Type B pancreatic cell (in vitro differentiated cells): ENCODE measurements around the gene CKS1B. TPM values are rescaled to one million over a fixed set of nuclear protein-coding genes. Genes with fewer than 3 reads are reported as not detected.

ENCODE experiments used
- DNase-seq: peaks from one replicate; pipeline ENCODE4 v3.0.0; 2021; ENCODE audit warnings: mixed read lengths; ENCODE audit not compliant: unreplicated experiment; ENCODE audit errors: extremely low spot score
- H3K27ac Mint-ChIP-seq: 2 replicates; pipeline ENCODE4 v1.8.0; 2021; ENCODE audit warnings: mild to moderate bottlenecking, mixed read lengths
- H3K27me3 Mint-ChIP-seq: 2 replicates; pipeline ENCODE4 v1.8.0; 2021; ENCODE audit warnings: mixed read lengths
- H3K36me3 Mint-ChIP-seq: 2 replicates; pipeline ENCODE4 v1.8.0; 2021; ENCODE audit warnings: mixed read lengths
- H3K4me1 Mint-ChIP-seq: one replicate; pipeline ENCODE4 v1.8.0; 2021; ENCODE audit warnings: mixed read lengths; ENCODE audit not compliant: unreplicated experiment
- H3K4me3 Mint-ChIP-seq: 2 replicates; pipeline ENCODE4 v1.8.0; 2021; ENCODE audit warnings: mild to moderate bottlenecking, mixed read lengths
- H3K9me3 Mint-ChIP-seq: 2 replicates; pipeline ENCODE4 v1.8.0; 2021; ENCODE audit warnings: mixed read lengths
- CTCF ChIP-seq: fragments of 200-600 bp; sonication (generic); conservative IDR thresholded peaks from 2 replicates; pipeline ENCODE4 v1.5.0; 2021; ENCODE audit warnings: antibody characterized with exemption, mild to moderate bottlenecking
- total RNA-seq: library from RNA; stranded (reverse); gene quantifications from 2 replicates; pipeline ENCODE4 v1.2.1, GENCODE V29; 2021; ENCODE audit warnings: low replicate concordance

CKS1B gene
- total RNA-seq, 1 donor from 2014 or later = 119 TPM

DNA sequence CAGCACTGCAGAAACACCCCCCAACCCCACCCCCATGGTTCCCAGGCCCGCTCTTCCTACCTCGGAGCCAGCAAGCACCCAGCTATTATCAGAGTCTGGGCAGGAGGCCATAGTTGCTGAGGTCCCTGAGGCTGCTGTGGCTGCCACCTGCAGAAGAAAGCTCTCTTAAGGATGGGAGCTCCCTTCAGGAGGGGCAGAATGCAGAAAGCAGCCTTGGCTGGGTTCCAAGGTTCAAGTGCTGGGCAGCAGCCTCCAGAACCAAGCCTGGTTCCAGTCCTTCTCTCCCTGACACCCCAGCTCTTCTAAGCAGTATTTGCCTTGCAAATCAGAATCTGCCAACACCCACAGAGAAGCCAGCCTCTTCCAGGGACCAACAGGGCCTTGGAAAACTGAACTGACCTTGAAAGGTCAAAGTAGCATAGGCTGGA is 20.9 kb upstream of the CKS1B start:
- H3K4me3 Mint-ChIP-seq = no peak overlapping the region
- H3K27ac Mint-ChIP-seq = peak overlapping the region; percentile 56
- H3K27me3 Mint-ChIP-seq = no peaks in the 10 kb centered on the region
- DNase-seq = no peak
- H3K36me3 Mint-ChIP-seq = peaks cover 9% of the 10 kb centered on the region
- no peak for TF ChIP-seq CTCF
- H3K9me3 Mint-ChIP-seq = no peaks in the 10 kb centered on the region
- peaks cover 53% of the 10 kb centered on the region for H3K4me1 Mint-ChIP-seq

- no peak for DNase-seq
- Mint-ChIP-seq H3K4me3 (peak overlapping the region; percentile 99), H3K9me3 (no peaks in the 10 kb centered on the region), H3K27me3 (no peaks in the 10 kb centered on the region), H3K4me1 (peaks cover 53% of the 10 kb centered on the region), H3K27ac (peak overlapping the region; percentile 97), H3K36me3 (peaks cover 6% of the 10 kb centered on the region)
- TF ChIP-seq CTCF = no peak
These were observed 19.9 kb upstream of the CKS1B start for GRCh38 chr1:154954541-154954940.

- no peak for TF ChIP-seq CTCF
- peaks cover 53% of the 10 kb centered on the region for H3K4me1 Mint-ChIP-seq
- H3K36me3 Mint-ChIP-seq = peaks cover 6% of the 10 kb centered on the region
- no peak for DNase-seq
- H3K9me3 Mint-ChIP-seq = no peaks in the 10 kb centered on the region
- no peaks in the 10 kb centered on the region for H3K27me3 Mint-ChIP-seq
- peak overlapping the region; percentile 99 for H3K4me3 Mint-ChIP-seq
- H3K27ac Mint-ChIP-seq = peak overlapping the region; percentile 97
These were observed 19.3 kb upstream of the CKS1B start for GRCh38 chr1:154955039-154955717.

DNA sequence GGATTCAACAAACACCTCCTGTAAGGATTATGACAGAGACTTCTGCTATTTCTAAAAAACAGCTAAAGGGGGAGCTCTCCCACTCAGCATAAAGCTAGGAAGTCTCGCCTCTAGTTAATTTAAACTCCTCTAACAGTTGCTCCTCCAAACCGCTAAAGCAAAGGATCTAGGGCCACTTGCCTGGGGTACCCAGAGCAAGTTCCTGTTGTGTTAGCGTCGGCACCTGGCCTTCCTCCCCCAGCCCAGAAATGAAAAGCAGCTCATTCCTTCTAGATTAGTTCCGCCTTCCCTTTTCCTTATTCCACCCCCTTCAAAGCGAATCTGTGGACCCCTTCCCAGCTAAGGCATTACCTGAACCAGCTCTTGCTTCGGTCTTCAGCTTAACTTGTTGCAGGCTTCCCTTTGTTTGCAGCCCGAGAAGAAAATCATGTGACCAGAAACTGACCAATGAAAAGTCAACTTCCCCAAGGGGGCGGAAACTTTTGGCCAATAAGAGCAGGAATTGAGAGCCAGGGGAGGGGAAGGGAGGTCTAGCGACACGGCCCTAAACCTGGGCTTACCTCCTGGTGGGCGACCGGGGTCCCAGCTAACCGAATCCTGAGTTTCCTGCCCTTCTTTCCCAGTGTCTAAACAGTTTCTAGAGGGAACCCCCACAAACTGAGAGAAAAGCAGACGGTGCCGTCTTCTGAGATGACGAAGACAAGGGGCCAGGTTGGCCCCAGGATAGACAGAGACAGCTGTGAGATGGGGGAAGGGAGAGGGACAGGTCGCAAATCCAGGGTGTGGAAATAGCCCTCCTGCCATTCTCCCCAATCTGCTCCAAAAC is 18.6 kb upstream of the CKS1B start, which contains the start of gene PBXIP1:
TSS of gene PBXIP1 (minus strand) at position 382 of the 826 bp plus-strand sequence. CDS start 2,378 bp downstream, outside the sequence.
- Mint-ChIP-seq H3K9me3 (no peaks in the 10 kb centered on the region), H3K36me3 (peaks cover 3% of the 10 kb centered on the region), H3K27ac (peak within 1 kb of the TSS; percentile 97), H3K4me1 (peaks cover 59% of the 10 kb centered on the region), H3K27me3 (no peaks in the 10 kb centered on the region), H3K4me3 (peak within 1 kb of the TSS; percentile 99)
- TF ChIP-seq CTCF = peak; percentile 33
- no peak for DNase-seq

DNA sequence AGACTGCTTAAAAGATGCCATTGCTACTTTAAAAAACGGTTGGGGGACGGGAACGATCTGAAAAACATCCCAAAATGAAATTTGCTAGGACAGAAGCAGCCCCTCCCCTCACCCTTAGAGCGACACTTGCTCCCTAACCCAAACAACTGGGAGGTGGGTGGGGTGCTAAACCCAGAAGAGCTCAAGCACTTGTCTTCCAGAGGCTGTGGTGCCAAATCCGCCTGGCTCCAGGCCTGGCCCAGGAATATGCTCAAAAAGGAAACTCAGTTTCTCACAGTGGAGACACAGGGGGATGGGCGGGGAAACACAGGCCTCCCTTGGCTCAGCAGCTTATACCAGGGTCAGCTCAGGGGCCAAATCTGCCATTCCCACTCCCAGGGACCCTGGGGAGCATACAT is 17.9 kb upstream of the CKS1B start:
- H3K27ac Mint-ChIP-seq = peak overlapping the region; percentile 97
- H3K27me3 Mint-ChIP-seq = no peaks in the 10 kb centered on the region
- no peak for TF ChIP-seq CTCF
- H3K4me3 Mint-ChIP-seq = peak overlapping the region; percentile 99
- no peaks in the 10 kb centered on the region for H3K9me3 Mint-ChIP-seq
- peaks cover 61% of the 10 kb centered on the region for H3K4me1 Mint-ChIP-seq
- peaks cover 3% of the 10 kb centered on the region for H3K36me3 Mint-ChIP-seq
- DNase-seq = no peak
